Measurements from ENCODE around the gene ATRNL1. TPM values are rescaled to one million over a fixed set of nuclear protein-coding genes. Genes with fewer than 3 reads are reported as not detected.

The ATRNL1 gene
- total RNA-seq, 1 experiment from 2014 or later, result 0.47 TPM

- no peak for DNase-seq (ENCODE audit: low read depth)
These were observed 882.3 kb downstream of the ATRNL1 start for GRCh38 chr10:115975506-115975905.

GRCh38 chr10:115976342-115976741 is 883.2 kb downstream of the ATRNL1 start:
- no peak for DNase-seq (ENCODE audit: low read depth)

- no peak for DNase-seq (ENCODE audit: low read depth)
These were observed 884.7 kb downstream of the ATRNL1 start for GRCh38 chr10:115977855-115978254.

DNA sequence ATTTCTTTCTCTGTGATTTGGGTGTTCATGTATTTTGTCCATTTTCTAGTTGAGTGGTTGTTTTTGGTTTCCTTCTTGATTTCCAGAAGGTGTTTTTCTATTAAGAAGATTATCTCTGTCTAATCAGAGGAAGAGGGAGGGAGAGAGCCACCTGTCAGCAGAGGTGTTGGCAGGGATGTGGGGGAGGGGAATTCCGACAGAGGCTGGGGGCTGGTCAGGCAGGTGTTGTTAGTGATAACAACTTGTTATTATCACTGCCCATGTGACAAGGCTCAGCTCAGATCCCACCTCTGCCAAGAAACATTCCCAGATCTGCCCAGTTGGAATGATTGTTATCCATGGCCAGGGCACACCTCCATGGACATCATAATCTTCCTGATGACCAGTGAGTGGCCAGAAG is 886.4 kb downstream of the ATRNL1 start:
- no peak for DNase-seq (ENCODE audit: low read depth)

DNA sequence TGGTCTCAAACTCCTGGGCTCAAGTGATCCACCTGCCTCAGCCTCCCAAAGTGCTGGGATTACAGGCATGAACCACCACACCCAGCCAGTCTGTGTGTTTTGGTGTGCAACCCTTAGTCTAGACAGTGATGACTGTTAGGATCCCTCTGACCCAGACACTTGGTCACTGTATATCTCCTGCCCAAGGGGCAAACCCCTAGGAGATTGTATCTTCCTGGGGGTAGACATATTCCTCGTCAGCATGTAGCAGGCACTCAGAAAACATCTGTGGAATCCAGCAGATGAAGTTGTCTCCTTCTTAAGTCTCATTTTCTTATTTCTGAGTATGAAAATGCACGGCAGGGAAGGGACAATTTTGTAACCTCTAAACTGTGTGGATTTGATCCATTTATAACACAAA is 887.3 kb downstream of the ATRNL1 start:
- no peak for DNase-seq (ENCODE audit: low read depth)

- DNase-seq (ENCODE audit: low read depth), result no peak
These were observed 887.9 kb downstream of the ATRNL1 start for GRCh38 chr10:115981081-115981480.

- no peak for DNase-seq (ENCODE audit: low read depth)
These were observed 888.9 kb downstream of the ATRNL1 start for GRCh38 chr10:115982076-115982475.

DNA sequence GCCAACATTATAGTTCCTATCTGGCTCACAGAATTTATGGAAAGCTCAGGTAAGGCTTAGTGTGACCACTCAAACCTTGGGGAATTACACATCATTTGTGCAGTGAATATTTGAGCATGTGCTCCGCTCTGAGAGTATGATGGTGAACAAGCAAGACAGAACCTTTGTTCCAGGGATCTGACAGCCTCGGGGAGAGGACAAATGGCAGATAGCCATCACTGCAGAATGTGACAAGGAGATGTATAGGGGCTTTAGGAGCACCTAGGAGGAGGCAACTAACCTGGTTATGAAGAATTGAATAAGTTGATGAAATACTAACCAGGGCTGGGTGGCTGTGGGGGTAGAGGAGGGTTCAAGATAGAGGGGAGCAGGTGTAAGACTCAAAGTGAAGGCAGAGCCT is 889.4 kb downstream of the ATRNL1 start:
- no peak for DNase-seq (ENCODE audit: low read depth)

- peak; percentile 13 for DNase-seq (ENCODE audit: low read depth)
These were observed 892.6 kb downstream of the ATRNL1 start for GRCh38 chr10:115985786-115986185.

DNA sequence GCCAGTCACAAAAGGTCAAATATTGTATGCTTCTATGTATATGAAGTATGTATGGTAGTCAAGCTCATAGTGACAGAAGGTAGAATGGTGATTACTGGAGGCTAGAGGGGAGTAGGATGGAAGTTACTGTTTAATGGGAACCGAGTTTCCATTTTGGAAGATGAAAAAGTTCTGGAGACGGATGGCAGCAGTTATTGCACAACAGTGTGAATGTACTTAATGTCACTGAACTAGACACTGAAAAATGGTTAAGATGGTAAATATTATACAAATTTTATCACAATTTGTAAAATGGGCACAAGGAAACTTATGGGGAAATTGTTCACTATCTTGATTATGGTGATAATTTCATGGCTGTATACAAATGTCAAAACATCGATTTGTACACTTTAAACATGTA is 895.2 kb downstream of the ATRNL1 start:
- no peak for DNase-seq (ENCODE audit: low read depth)

GRCh38 chr10:115989621-115990020 is 896.5 kb downstream of the ATRNL1 start:
- DNase-seq (ENCODE audit: low read depth), result no peak

- DNase-seq (ENCODE audit: low read depth), result no peak
These were observed 899.2 kb downstream of the ATRNL1 start for GRCh38 chr10:115992236-115992986.

DNA sequence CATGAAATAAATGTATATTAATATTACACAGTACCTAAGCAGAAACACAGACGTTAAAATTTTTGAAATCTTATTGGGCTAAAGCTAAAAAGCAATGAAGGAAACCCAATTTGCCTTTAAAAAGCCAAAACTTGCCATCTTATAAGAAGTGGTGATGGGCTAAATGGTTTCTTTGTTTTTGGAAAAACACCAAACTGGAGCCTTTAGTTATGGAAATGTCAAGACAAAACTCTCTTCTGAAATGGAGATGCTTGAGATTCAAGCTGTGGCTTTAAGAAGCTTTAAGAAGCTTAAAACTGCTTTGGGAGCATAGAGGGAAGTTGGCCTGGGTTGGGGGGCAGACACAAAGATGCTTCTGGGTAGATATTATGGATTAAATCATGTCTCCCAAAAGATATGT is 902.9 kb downstream of the ATRNL1 start:
- no peak for DNase-seq (ENCODE audit: low read depth)

DNA sequence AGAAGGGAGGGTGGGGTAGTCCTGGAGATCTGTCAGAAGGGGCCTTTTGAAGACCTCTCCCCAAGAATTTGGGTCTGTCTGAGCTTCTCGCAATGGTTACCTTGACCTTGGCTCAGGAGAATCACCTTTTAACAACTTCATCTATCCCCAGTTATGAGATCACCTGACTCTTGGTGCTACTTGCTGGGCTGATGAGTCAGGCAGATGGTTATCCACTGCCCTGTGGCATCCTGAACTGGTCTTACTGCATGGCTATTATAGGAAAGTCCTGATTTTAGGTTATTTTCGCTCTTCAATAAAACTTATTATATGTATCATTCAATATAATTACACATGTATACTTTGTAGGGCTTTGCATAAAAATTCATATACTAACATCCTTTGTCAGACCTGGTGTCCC is 905.1 kb downstream of the ATRNL1 start:
- DNase-seq (ENCODE audit: low read depth), result no peak

Other genes with a start within 250 kb of the ATRNL1 start
- 17.6 and 26.9 TPM in 2 replicates for gene TRUB1, start 155.2 kb upstream of the ATRNL1 start, total RNA-seq (2014; rRNA removed; shearing (Covaris generic))

Data from HT1080 (cell line).